GM12874 (cell line): Measurements from ENCODE around the gene AMH.

Experiments
- CTCF ChIP-seq: IDR thresholded peaks from 2 replicates; pipeline ENCODE4 v1.5.1; 2011; ENCODE audit warnings: low read depth, mild to moderate bottlenecking, control low read depth, low read length, moderate library complexity; ENCODE audit not compliant: insufficient read depth

Gene AMH

GRCh38 chr19:2228157-2229030 is 20.7 kb upstream of the AMH start:
- no peak for TF ChIP-seq CTCF

GRCh38 chr19:2229103-2230032 is 19.8 kb upstream of the AMH start:
- TF ChIP-seq CTCF, result no peak

GRCh38 chr19:2230033-2230531 is 19.0 kb upstream of the AMH start:
- no peak for TF ChIP-seq CTCF

- TF ChIP-seq CTCF, result no peak
These were observed 18.2 kb upstream of the AMH start for GRCh38 chr19:2230807-2231533.

GRCh38 chr19:2231621-2232221 is 17.4 kb upstream of the AMH start:
- peak; percentile 21; the same call in 1 of the 2 replicates for TF ChIP-seq CTCF

GRCh38 chr19:2232286-2233151 is 16.6 kb upstream of the AMH start:
- no peak for TF ChIP-seq CTCF
